NCI-H2196 treated with DMSO at 0.1 percent for 48 hours (cell line): ENCODE results near the gene NRCAM.
"Not testable (repeated sequence)": the region's sequence is repeated elsewhere in the genome, so short reads cannot be mapped to it uniquely, and the experiment has no call there.

Source experiments
- DNase-seq: peaks from one replicate; lab custom pipeline; 2025; ENCODE audit not compliant: unreplicated experiment; lab: John Stamatoyannopoulos, UW

The NRCAM gene

GRCh38 chr7:108285003-108285368 lies 171.2 kb downstream of the NRCAM start:
- no peak for DNase-seq

DNA sequence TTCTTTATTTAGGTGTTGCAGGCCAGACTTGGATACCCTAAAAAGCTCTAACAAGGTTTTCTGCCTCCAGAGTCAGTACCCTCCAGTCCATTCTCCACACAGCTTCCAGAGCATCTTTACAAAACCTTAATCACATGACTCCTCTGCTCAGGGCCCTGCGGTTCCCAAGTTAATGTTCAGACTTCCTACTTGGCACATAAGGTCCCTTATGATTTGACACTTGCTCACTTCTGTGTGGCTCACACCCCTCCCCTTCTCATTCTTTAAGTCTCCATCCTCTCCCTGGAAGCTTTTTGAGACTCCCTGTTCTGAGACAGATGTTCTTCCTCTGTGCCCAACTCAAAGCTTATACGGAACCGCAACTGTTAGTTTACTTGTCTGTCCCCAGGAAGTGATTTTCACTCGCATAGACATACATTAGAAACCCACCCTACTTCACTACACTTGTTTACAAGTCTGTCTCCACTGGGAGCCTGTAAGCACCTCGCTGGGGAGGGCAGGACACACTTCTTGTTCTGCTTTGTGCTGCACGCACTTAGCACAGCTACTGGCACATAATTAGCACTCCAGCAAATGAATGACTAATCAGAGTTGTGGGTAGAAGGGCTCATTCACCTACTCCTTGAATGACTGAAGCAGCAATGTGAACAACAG lies 171.8 kb downstream of the NRCAM start:
- no peak for DNase-seq

- DNase-seq: no peak
Observed at GRCh38 chr7:108283252-108283651, 173.0 kb downstream of the NRCAM start.

DNA sequence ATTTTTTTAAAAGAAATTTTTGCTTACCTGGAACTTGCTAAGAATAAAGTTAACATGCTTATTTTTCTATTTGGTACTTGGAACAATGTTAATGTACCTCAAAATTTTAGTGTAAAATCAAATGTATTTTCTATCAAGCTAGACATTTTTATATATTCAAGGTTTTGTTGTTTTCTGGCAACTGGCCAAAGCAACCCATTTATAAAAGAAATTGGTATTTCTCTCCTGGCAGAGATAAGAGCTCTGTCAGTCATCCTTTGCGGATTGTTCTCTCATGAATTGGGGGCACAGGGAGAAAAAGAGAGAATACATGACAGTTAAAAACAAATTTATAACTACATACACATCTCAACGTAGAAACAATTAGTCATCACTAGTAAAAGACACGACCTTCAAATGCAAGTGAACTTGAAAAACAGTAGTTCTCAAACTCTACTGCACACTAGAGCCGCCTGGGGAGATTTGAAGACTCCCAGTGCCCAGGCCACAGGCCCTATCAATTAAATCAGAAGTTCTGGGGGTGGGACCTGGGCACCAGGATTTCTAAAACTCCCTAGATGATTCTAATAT lies 173.7 kb downstream of the NRCAM start:
- DNase-seq: no peak

DNA sequence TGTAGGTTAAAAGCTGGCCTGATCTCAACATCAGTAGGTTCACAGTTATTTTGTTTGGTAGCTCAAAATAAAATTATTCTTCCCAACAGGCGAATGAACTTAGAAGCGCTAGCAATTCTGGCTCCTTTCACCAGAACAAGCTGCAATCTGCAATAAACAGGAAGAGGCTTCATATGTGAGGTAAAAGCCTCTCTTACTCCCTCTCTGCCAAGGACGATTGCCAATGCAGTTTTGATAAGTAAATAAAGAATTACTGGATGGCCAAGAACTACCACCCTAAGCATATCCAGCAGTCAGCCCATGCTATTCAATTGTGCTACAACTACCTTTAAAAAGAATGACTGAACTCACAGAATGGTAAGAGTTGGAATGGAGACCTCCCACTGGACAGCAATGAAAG lies 176.1 kb downstream of the NRCAM start:
- DNase-seq: no peak

- DNase-seq: no peak
Observed at GRCh38 chr7:108278776-108279175, 177.5 kb downstream of the NRCAM start.

DNA sequence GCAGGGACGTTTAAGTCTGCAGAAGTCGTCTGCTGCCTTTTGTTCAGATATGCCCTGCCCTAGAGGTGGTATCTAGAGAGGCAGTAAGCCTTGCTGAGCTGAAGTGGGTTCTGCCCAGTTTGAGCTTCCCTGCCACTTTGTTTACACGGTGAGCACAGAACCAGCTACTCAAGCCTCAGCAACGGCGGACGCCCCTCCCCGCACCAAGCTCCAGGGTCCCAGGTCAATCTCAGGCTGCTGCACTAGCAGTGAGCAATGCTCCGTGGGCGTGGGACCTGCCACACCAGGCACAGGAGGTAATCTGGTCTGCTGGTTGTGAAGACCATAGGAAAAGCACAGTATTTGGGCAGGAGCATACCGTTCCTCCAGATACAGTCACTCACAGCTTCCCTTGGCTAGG lies 178.0 kb downstream of the NRCAM start:
- DNase-seq: no peak

DNA sequence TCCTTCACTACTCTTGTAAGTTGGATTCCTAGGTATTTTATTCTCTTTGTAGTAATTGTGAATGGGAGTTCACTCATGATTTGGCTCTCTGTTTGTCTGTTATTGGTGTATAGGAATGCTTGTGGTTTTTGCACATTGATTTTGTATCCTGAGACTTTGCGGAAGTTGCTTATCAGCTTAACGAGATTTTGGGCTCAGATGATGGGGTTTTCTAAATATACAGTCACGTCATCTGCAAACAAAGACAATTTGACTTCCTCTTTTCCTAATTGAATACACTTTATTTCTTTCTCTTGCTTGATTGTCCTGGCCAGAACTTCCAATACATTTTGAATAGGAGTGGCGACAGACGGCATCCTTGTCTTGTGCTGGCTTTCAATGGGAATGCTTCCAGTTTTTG lies 181.8 kb downstream of the NRCAM start:
- not testable (repeated sequence) for DNase-seq

GRCh38 chr7:108272891-108273290 lies 183.3 kb downstream of the NRCAM start:
- DNase-seq: not testable (repeated sequence)

DNA sequence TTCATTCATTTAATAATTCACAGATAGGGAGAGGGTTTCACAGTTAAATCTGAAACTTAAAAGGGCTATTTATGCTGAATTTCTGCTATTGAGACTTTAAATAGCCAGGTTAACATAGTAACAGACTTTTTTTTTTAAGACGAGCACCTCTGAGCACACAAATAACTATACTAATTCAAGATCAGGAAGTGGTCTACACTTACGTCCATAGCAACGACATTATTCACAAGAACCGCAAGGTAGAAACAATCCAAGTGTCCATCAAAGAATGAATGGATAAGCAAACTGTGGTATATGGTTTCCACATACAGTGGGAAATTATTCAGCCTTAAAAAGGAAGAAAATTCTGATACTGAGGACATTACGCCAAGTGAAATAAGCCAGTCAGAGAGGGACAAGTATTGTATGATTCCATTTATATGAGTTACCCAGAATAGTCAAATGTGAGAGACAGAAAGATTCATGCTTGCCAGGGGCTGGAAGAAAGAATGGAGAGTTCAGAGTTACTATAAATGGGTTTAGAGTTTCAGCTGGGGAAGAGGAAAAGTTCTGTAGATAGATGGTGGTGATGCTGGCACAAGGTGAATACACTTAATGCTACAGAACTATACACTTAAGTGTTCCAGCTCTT lies 185.7 kb downstream of the NRCAM start:
- no peak for DNase-seq

DNA sequence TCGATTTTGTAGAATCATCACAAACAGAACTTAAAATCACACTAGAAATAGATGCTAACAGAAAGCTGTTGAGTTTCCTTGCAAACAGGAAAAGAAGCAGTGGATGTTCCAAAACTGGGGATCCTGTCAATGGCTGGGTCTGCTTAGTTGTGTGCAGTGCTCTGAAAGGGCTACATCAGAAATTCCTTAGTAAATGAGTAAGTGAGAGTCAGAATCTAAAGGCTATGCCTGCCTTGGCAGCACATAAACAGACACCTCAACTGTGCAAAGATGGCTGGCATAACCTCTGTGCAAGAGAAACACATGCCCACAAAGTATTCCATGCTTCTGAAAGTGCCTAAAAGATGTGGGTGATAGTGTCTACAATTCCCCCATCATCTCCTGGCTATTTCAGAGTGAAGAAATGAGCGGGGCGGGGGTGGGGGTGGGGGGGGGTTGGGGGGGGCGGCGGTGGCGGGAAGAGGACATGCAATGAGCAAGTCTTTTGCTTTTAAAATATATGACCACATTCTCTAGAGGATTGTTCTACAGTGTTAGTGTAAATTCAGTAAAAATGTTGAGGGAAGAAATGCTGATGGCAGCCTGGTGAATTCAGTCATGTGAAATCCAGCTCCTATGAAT lies 187.9 kb downstream of the NRCAM start:
- no peak for DNase-seq

- no peak for DNase-seq
Observed at GRCh38 chr7:108267615-108268014, 188.6 kb downstream of the NRCAM start.

DNA sequence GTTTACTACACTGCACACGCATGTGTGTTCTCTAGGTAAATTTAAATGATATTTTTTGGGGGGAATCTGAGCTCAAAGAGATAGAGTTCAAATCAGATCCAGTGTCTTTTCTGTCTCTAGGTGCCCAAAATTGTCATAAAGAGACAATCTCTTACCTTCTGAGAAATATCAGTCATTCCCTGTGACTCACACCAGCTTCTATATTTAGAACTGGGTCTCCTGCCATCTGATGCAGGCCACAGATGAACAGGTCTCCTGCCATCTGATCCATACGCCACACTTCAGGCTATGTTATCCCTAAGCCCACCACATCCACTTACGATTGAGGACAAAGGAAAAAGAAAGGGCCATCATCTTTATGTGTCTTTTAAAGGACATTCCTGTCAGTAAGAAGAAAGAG lies 189.7 kb downstream of the NRCAM start:
- no peak for DNase-seq

GRCh38 chr7:108266035-108266434 lies 190.2 kb downstream of the NRCAM start:
- no peak for DNase-seq

DNA sequence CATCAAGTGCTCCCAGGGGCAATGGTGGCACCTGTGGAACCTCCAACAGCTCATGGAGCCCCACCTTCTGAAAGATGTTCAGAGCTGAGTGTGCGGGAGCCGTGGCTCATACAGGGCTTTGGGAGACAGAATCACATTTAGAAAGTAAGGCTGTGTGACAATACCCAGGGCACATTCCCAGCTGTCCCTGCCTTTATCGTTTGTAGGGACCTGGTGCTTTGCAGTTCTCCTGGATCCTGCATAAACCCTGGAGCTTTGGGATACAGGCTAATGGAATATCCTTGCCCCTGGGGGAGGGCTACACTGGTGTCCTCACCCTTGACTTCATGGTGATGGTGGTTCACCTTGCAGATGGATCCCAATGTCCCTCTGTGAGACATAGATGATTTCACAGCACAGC lies 191.2 kb downstream of the NRCAM start:
- no peak for DNase-seq

- peak; percentile 94 for DNase-seq
Observed at GRCh38 chr7:108263425-108263824, 192.8 kb downstream of the NRCAM start.

DNA sequence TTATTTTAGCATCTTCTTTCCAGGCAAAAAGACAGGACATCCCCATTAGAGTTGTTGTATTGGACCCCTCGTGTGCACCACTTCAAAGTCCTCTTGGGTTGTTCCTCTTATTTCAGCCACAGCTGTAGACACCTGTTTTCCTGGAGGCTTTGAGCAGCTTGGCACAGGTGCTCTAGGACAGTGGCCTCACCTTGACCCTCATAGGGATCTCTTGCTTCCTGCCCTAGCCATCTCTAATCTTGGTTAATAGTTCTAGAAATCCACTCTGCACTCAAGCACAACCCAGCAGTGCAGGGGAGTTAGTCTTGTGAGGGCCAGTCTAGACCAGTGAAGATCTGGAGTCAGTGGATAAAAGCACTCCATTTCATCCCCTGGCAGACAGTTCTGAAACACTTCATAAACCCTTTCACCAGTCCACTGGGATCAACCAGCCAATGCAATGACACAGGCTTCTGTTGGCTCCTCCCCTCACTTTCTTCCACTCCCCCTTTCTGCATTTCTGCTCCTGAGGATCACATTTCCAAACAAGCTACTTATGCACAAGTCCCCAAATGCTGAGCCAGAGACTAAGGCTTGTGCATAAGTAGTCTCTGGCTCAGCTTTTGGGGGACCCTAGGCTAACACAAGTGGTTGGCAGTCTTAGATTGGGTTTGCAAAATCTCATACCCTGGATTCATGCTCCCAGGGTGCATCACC lies 194.5 kb downstream of the NRCAM start:
- DNase-seq: no peak

DNA sequence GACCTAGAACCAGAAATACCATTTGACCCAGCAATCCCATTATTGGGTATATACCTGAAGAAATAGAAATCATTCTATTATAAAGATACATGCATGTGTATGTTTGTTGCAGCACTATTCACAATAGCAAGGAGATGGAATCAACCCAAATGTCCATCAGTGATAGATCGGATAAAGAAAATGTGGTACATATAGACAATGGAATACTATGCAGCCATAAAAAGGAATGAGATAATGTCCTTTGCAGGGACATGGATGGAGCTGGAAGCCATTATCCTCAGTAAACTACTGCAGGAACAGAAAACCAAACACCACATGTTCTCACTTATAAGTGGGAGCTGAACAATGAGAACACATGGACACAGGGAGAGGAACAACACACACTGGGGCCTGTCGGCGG lies 196.8 kb downstream of the NRCAM start:
- not testable (repeated sequence) for DNase-seq

GRCh38 chr7:108257954-108258353 lies 198.3 kb downstream of the NRCAM start:
- DNase-seq: no peak

- DNase-seq: peak; percentile 29
Observed at GRCh38 chr7:108254259-108254658, 202.0 kb downstream of the NRCAM start.

DNA sequence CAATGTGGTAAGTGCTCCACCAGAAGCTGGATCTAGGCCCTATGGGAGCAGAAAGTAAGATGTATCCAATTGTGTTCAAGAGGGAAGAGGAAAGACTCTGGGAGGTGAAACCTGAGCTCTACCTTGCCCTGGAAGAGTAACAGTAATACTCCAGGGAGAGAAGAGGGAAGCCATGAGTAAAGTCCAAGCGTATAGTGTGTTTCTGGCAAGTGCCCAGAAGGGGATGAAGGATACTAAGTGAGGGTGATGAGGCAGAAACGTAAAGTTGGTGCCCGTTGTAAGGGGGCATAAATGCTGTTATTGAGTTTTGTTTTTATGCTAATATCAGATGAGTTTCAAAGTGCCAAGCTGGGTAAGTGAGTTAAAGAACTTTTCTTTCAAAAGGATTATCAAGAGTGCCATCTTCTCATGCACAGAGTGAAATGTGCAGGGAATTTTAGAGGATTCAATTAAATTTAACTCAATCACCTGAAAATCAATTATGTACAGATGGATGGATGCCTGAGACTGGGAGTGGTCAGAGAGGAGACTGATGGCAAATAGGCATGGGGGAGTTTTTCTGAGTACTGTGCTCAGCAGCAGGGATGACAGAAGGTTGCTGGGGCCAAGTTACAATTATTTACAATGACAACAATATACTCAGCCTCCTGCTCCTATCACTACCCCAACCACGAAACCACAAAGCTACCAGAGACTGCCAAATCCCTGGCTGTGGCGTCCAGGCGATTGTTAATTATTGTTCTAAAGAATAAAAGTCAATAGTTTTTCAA lies 202.8 kb downstream of the NRCAM start:
- peak; percentile 63 for DNase-seq
